ENCODE data around the gene CFAP100. TPM values are rescaled to one million over a fixed set of nuclear protein-coding genes. Genes with fewer than 3 reads are reported as not detected.
A peak's percentile ranks its signal among the peaks of the same experiment; 100 is the strongest.

The CFAP100 gene
- total RNA-seq, 1 donor from 2014 or later = not detected

- no peak for DNase-seq (ENCODE audit: low read depth in 2 of 2)
These were observed 20.8 kb upstream of the CFAP100 start for GRCh38 chr3:126373682-126374601.

GRCh38 chr3:126375835-126376331 is 18.8 kb upstream of the CFAP100 start:
- no peak for DNase-seq (ENCODE audit: low read depth in 2 of 2)

GRCh38 chr3:126376444-126376843 is 18.3 kb upstream of the CFAP100 start:
- DNase-seq (ENCODE audit: low read depth in 2 of 2) = no peak

GRCh38 chr3:126377211-126377610 is 17.5 kb upstream of the CFAP100 start:
- DNase-seq (ENCODE audit: low read depth in 2 of 2) = no peak

- DNase-seq (ENCODE audit: low read depth in 2 of 2) = no peak
These were observed 16.4 kb upstream of the CFAP100 start for GRCh38 chr3:126378341-126378751.

GRCh38 chr3:126380011-126380768 is 14.5 kb upstream of the CFAP100 start:
- DNase-seq (ENCODE audit: low read depth in 2 of 2) = no peak

- DNase-seq (ENCODE audit: low read depth in 2 of 2) = no peak
These were observed 12.7 kb upstream of the CFAP100 start for GRCh38 chr3:126381966-126382365.

GRCh38 chr3:126389112-126389793 is 5.5 kb upstream of the CFAP100 start:
- DNase-seq (ENCODE audit: low read depth in 2 of 2) = peak; percentile 80 to 90

GRCh38 chr3:126389794-126390146 is 4.9 kb upstream of the CFAP100 start:
- peak in 1 of 2 donors; percentile 7 for DNase-seq (ENCODE audit: low read depth in 2 of 2)

- no peak for DNase-seq (ENCODE audit: low read depth in 2 of 2)
These were observed 4.5 kb upstream of the CFAP100 start for GRCh38 chr3:126390201-126390600.

GRCh38 chr3:126390751-126391150 is 4.0 kb upstream of the CFAP100 start:
- no peak for DNase-seq (ENCODE audit: low read depth in 2 of 2)

- DNase-seq (ENCODE audit: low read depth in 2 of 2) = no peak
These were observed 3.1 kb upstream of the CFAP100 start for GRCh38 chr3:126391631-126392030.

- DNase-seq (ENCODE audit: low read depth in 2 of 2) = no peak
These were observed 2.5 kb upstream of the CFAP100 start for GRCh38 chr3:126392246-126392645.

- DNase-seq (ENCODE audit: low read depth in 2 of 2) = no peak
These were observed 1.1 kb upstream of the CFAP100 start for GRCh38 chr3:126393563-126393962.

GRCh38 chr3:126394977-126395321 is 240 bp downstream of the CFAP100 start:
- DNase-seq (ENCODE audit: low read depth in 2 of 2) = no peak

- no peak for DNase-seq (ENCODE audit: low read depth in 2 of 2)
These were observed 1.3 kb downstream of the CFAP100 start for GRCh38 chr3:126395846-126396513.

- no peak for DNase-seq (ENCODE audit: low read depth in 2 of 2)
These were observed 1.8 kb downstream of the CFAP100 start for GRCh38 chr3:126396536-126396935.

GRCh38 chr3:126397610-126398422 is 3.1 kb downstream of the CFAP100 start:
- DNase-seq (ENCODE audit: low read depth in 2 of 2) = no peak

- no peak for DNase-seq (ENCODE audit: low read depth in 2 of 2)
These were observed 4.0 kb downstream of the CFAP100 start for GRCh38 chr3:126398423-126399350.
